Thymus (tissue), 11 donors: ENCODE data around the gene RERE. TPM values are rescaled to one million over a fixed set of nuclear protein-coding genes. Genes with fewer than 3 reads are reported as not detected.

Experiments used
- DNase-seq, 9 donors: peaks; one replicate each; pipeline ENCODE4 v3.0.0-alpha.2; 2013; ENCODE audit warnings: low spot score in 9 of 9, low read depth in 6 of 9, missing footprints in 1 of 9
- H3K27ac ChIP-seq, 2 donors: one replicate each; pipeline ENCODE4 v1.5.1; 2013; ENCODE audit warnings: control low read depth in 1 of 2, low read depth in 1 of 2, low read length in 1 of 2, mild to moderate bottlenecking in 1 of 2, moderate library complexity in 1 of 2
- H3K27me3 ChIP-seq, 2 donors: one replicate each; pipeline ENCODE4 v1.5.1; 2013; ENCODE audit warnings: low read length in 1 of 2; ENCODE audit not compliant: control insufficient read depth in 2 of 2, insufficient read depth in 1 of 2
- H3K36me3 ChIP-seq, 2 donors: one replicate each; pipeline ENCODE4 v1.5.1; 2013; ENCODE audit warnings: low read length in 1 of 2, mild to moderate bottlenecking in 1 of 2, moderate library complexity in 1 of 2; ENCODE audit not compliant: control insufficient read depth in 2 of 2, insufficient read depth in 2 of 2
- H3K4me1 ChIP-seq, 2 donors: one replicate each; pipeline ENCODE4 v1.5.1; 2013; ENCODE audit warnings: low read length in 2 of 2; ENCODE audit not compliant: control insufficient read depth in 2 of 2, insufficient read depth in 2 of 2
- H3K4me3 ChIP-seq, 2 donors: one replicate each; pipeline ENCODE4 v1.5.1; 2013; ENCODE audit warnings: low read length in 2 of 2, control low read depth in 1 of 2, mild to moderate bottlenecking in 1 of 2
- H3K9me3 ChIP-seq, 2 donors: one replicate each; pipeline ENCODE4 v1.5.1; 2013; ENCODE audit warnings: low read length in 1 of 2, mild to moderate bottlenecking in 1 of 2; ENCODE audit not compliant: control insufficient read depth in 2 of 2, insufficient read depth in 1 of 2
- WGBS: extraction: QIAGEN DNeasy Blood & Tissue Kit; methylation state at CpG from one replicate; pipeline ENCODE4 v1.1.7; 2013; 5-methylcytosine and 5-hydroxymethylcytosine counted together
- polyA plus RNA-seq: library from polyadenylated mRNA; stranded (reverse); fragments of 200-250 nt; gene quantifications from one replicate; pipeline ENCODE4 v1.2.3, GENCODE V29; 2013
- total RNA-seq: library from RNA; stranded (reverse); fragments of 120-200 nt; gene quantifications from one replicate; pipeline ENCODE4 v1.2.4, GENCODE V29; 2013
- donor health status: healthy.

The RERE gene
- total and polyA plus RNA-seq, 2 donors: 22.9 to 37.7 TPM

DNA sequence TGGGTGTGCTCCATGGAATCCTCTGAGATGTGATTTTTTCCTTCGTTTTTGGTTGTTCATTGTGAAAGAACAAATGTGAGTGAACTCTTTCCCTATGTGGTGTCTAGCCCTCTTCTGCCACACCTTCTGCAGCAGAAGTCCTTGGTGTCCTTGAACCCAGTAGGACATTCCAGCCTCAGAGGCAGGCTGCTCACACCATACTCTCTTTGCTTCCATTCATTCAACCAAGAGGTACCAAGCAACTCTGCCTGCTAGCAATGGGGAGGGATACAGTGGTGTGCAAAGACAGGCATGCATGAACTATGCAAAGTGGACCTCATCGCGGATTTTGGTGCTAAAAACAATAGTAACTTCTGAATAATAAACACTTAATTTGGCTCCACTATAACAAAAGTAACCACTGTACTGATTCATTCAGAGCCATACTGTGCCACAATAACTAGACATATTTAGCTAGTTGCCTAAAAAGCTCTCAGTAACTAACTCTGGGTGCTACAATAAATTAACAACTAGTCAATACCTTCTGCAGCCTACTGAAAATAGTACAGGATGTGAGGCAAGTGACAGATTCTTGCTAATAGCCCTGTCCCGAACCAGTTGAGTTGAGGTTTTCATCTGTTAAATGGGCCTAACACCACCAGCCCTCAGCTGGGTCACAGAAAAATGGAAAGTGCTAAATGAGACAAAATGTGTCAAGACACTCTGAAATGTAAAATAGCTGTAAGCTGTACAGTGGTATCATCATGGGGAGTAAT, 344.1 kb downstream of the RERE start:
- Histone ChIP-seq H3K9me3 (no peaks in the 10 kb centered on the region), H3K4me3 (no peak overlapping the region), H3K4me1 (peaks cover 4 to 10% of the 10 kb centered on the region in 2 donors), H3K27ac (peak overlapping the region in 1 of 2 donors; percentile 13), H3K36me3 (no peaks in the 10 kb centered on the region), H3K27me3 (no peaks in the 10 kb centered on the region)
- WGBS: 95% methylated on average over 4 of the region's 4 CpGs
- DNase-seq: no peak

DNA sequence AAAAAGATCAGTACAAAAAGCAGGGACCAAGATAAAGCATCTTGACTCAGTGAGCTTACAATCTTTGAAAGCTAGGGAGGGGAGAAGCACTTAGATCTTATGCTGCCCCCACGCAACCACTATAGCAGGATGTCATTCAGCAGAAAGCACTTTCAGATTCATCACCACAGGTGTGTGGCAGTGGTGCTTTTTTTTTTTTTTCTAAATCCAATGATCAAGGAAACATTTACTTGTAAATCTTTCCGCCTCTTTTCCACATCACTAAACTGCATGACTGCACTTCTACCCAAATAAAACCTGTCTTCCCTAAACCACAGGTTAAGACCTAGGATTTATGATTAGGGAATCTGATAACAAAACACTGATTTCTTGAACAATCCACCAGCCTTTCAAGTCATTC, 344.8 kb downstream of the RERE start:
- no peaks in the 10 kb centered on the region for H3K27me3 ChIP-seq

DNA sequence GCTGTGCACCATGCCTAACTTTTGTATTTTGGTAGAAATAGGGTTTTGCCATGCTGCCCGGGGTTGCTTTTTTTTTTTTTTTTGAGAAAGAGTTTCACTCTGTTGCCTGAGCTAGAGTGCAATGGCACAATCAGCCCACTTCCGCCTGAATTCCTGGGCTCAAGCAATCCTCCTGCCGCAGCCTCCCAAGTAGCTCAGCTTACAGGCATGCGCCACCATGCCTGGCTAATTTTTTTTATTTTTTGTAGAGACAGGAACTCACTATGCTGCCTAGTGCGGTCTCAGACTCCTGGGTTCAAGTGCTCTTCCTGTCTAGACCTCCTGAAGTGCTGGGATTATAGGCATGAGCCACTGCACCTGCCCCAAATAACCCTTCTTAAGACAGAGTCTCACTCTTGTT, 346.0 kb downstream of the RERE start:
- Histone ChIP-seq H3K4me1 (peaks cover 4 to 10% of the 10 kb centered on the region in 2 donors), H3K4me3 (no peak overlapping the region), H3K27ac (no peak overlapping the region), H3K27me3 (no peaks in the 10 kb centered on the region), H3K36me3 (no peaks in the 10 kb centered on the region), H3K9me3 (no peaks in the 10 kb centered on the region)
- DNase-seq: no peak
- WGBS: 97% methylated on average over 5 of the region's 5 CpGs

More for the DNA sequence above, 344.8 kb downstream of the RERE start:
- H3K27ac ChIP-seq: peak overlapping the region in 1 of 2 donors; percentile 45
- peaks cover 4 to 10% of the 10 kb centered on the region in 2 donors for H3K4me1 ChIP-seq
- DNase-seq: peak; percentile 47 to 91 (median 72)
- no peak overlapping the region for H3K4me3 ChIP-seq
- no peaks in the 10 kb centered on the region for H3K9me3 ChIP-seq
- 8% methylated on average over 2 of the region's 2 CpGs for WGBS
- no peaks in the 10 kb centered on the region for H3K36me3 ChIP-seq

DNA sequence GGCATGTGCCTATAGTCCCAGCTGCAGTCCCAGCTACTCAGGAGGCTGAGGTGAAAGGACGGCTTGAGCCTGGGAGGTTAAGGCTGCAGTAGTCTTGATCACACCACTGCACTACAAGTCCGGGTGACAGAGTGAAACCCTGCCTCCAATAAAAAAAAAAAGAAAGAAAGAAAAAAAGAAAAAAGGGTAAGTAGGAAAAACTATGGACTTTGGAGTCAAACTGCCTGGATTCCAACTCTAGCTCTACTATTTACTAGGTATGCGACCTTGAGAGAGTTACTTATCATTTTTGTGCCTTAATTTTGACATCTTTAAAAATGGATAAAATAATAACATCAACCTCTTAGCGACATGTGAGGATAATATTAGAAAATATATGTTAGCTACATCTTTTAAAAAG, 348.7 kb downstream of the RERE start:
- 98% methylated on average over 4 of the region's 4 CpGs for WGBS
- Histone ChIP-seq H3K4me3 (no peak overlapping the region), H3K9me3 (no peaks in the 10 kb centered on the region), H3K27ac (no peak overlapping the region), H3K27me3 (no peaks in the 10 kb centered on the region), H3K4me1 (peaks cover 4 to 16% of the 10 kb centered on the region in 2 donors), H3K36me3 (peaks cover 0 to 11% of the 10 kb centered on the region in 2 donors)
- no peak for DNase-seq

DNA sequence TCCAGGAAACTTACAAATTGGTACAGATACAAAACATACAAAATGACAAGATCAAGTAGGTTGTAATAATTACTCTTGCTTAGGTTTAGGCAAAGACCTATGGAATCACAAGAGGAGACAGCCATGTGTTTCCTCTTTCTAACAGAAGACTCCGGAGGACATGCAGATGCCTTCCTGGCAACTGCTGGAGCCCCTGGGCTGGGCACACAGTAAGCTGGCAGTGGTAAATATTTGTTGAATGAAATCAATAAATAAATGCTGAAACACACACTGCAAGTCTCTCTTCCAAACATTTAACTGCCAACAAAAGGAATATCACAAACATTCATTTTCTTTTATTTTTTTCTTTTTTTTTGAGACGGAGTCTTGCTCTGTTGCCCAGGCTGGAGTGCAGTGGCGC, 350.1 kb downstream of the RERE start:
- Histone ChIP-seq H3K27me3 (no peaks in the 10 kb centered on the region), H3K4me3 (no peak overlapping the region), H3K27ac (no peak overlapping the region), H3K9me3 (no peaks in the 10 kb centered on the region), H3K4me1 (peaks cover 10 to 25% of the 10 kb centered on the region in 2 donors), H3K36me3 (peaks cover 0 to 11% of the 10 kb centered on the region in 2 donors)
- WGBS: 73% methylated on average over 3 of the region's 3 CpGs
- DNase-seq: no peak

DNA sequence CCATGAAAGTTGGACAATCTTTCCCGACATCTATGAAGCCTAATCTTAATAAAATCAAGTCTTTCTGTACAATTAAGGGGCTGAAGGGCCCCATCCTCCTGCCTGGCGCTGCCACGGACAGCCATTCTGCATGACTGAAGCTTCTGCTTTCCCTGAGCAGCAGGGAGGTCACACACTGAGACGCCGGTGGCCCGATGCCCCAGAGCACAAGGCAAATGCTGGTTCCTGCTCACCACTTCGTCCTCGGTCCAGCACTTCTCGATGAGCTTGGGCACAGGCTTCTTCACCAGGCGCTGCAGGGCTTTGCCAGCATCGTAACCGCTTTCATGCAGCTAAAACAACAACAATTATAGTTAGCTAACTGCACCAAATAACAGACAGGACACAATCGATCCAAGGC, 351.7 kb downstream of the RERE start:
- peaks cover 17 to 23% of the 10 kb centered on the region in 2 donors for H3K4me1 ChIP-seq
- DNase-seq: no peak
- 92% methylated on average over 13 of the region's 13 CpGs for WGBS
- H3K9me3 ChIP-seq: no peaks in the 10 kb centered on the region
- H3K27ac ChIP-seq: no peak overlapping the region
- peaks cover 0 to 11% of the 10 kb centered on the region in 2 donors for H3K36me3 ChIP-seq
- no peaks in the 10 kb centered on the region for H3K27me3 ChIP-seq
- no peak overlapping the region for H3K4me3 ChIP-seq

DNA sequence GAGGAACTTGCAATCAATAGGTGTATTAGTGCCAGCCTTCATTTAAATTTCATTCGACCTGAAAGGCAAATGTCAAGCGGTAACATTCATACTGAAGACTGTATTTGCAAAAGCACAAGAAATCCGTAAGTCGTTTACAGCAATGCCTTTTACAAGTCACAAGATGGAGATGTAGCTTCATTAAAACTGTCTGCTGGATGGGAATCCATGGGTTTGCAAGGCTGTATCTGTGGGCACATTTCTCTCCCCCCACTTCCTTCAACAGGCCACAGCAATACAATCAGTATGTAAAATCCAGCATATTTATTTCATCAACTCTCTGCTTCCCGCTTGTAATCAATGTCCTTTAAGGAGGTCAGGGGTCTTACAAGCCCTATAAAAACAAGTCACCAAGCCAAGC, 352.4 kb downstream of the RERE start:
- Histone ChIP-seq H3K4me1 (peaks cover 18 to 23% of the 10 kb centered on the region in 2 donors), H3K36me3 (peaks cover 0 to 11% of the 10 kb centered on the region in 2 donors), H3K27me3 (no peaks in the 10 kb centered on the region), H3K9me3 (no peaks in the 10 kb centered on the region), H3K4me3 (no peak overlapping the region), H3K27ac (no peak overlapping the region)
- DNase-seq: no peak
- WGBS: 93% methylated on average over 5 of the region's 5 CpGs

DNA sequence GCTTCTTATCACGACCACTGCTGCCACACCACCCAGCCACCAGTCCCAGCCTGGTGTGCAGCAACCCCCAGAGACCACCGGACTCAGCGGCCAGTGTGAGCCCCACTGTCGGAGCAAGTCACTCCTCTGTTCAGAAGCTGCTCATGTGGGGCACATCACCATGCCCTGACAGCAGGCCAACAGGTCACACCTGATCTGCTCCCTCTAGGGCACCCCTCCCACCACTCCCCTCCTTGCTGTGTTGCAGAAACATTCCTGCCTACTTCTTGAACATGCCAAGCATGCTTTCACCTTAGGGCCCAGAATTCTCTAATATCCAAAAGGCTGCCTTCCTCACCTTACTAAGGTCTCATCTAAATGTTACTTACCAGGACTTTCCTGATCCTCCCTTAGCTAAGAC, 353.1 kb downstream of the RERE start:
- H3K27ac ChIP-seq: no peak overlapping the region
- H3K9me3 ChIP-seq: no peaks in the 10 kb centered on the region
- DNase-seq: no peak
- no peak overlapping the region for H3K4me3 ChIP-seq
- peaks cover 18 to 23% of the 10 kb centered on the region in 2 donors for H3K4me1 ChIP-seq
- H3K36me3 ChIP-seq: peaks cover 0 to 11% of the 10 kb centered on the region in 2 donors
- H3K27me3 ChIP-seq: no peaks in the 10 kb centered on the region
- 98% methylated on average over 4 of the region's 4 CpGs for WGBS

DNA sequence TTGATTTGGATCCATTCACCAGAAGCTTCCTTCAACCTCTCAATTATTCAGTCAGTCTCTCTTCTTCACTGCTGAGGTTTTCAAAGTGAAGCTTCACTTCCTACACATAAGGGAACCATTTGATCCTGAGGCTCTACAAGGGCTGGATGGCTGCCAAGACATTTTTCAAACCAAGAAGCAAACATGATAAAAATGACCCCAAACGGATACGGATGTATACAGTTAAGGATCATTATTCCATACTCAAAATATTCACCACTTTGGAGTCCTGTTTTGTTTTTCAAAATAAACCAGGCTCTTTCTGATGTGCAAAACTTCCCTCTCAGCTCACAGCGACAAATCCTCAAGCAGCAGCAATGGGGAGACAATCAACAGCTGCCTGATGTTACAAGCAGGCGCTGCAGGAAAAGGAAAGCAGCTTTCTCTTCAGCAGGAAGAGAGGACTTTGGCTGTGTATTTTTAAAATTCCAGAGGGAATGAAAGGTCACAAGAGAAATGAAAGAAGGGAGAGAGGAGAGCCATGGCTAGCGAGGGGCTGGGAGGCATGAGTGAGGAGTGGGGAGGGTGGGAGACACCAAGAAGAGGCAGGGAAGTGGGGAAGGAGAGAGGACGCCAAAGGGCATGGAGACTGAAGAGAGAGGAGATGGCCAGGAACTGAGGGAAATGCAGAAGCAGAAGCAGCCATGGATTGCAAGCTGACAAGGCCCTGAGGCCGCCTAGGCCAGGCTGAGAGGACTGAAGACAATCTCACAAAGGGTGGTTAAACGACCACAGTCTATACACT, 354.1 kb downstream of the RERE start:
- Histone ChIP-seq H3K36me3 (peaks cover 0 to 11% of the 10 kb centered on the region in 2 donors), H3K9me3 (no peaks in the 10 kb centered on the region), H3K27me3 (no peaks in the 10 kb centered on the region), H3K27ac (peak overlapping the region; percentile 53 to 56), H3K4me1 (peaks cover 18 to 23% of the 10 kb centered on the region in 2 donors), H3K4me3 (no peak overlapping the region)
- 49% methylated on average over 8 of the region's 8 CpGs for WGBS
- peak in 2 of 9 donors; percentile 12 to 54 for DNase-seq
